MCF 10A (cell line): ENCODE results near the gene NRXN3. TPM values are rescaled to one million over a fixed set of nuclear protein-coding genes. Genes with fewer than 3 reads are reported as not detected.

Source experiments
- BruUV-seq: library from RNA; stranded (reverse); fragments of 400-500 nt; replicated peaks from 2 replicates; lab custom pipeline; 2021; lab: Mats Ljungman, UMichigan
- CTCF ChIA-PET: fragments of 300-600 bp; sonication (Branson Sonifier 250); formaldehyde crosslinking; extraction: SDS; loops from one replicate; lab custom pipeline; 2021; ENCODE audit warnings: antibody characterized with exemption, inconsistent platforms; lab: Yijun Ruan, JAX
- POLR2A ChIA-PET: fragments of 300-600, 350-650 bp; sonication (Branson Sonifier 250); formaldehyde crosslinking; extraction: SDS; loops from one replicate; lab custom pipeline; 2020; ENCODE audit warnings: antibody characterized with exemption, inconsistent platforms; lab: Yijun Ruan, JAX
- DNase-seq: peaks from one replicate; pipeline ENCODE4 v3.0.0-alpha.2; 2018; ENCODE audit not compliant: unreplicated experiment
- H3K27ac Mint-ChIP-seq: one replicate; pipeline ENCODE4 v1.8.0; 2022; ENCODE audit warnings: mild to moderate bottlenecking, low read depth, mixed read lengths; ENCODE audit not compliant: unreplicated experiment
- H3K27me3 Mint-ChIP-seq: one replicate; pipeline ENCODE4 v1.8.0; 2022; ENCODE audit warnings: mixed read lengths; ENCODE audit not compliant: insufficient read depth, unreplicated experiment
- H3K36me3 Mint-ChIP-seq: one replicate; pipeline ENCODE4 v1.8.0; 2022; ENCODE audit warnings: mild to moderate bottlenecking, moderate library complexity, mixed read lengths; ENCODE audit not compliant: insufficient read depth, unreplicated experiment
- H3K4me1 Mint-ChIP-seq: one replicate; pipeline ENCODE4 v1.8.0; 2022; ENCODE audit warnings: mixed read lengths; ENCODE audit not compliant: insufficient read depth, unreplicated experiment
- H3K4me3 Mint-ChIP-seq: one replicate; pipeline ENCODE4 v1.8.0; 2022; ENCODE audit warnings: mild to moderate bottlenecking, moderate library complexity, mixed read lengths; ENCODE audit not compliant: unreplicated experiment
- H3K9me3 Mint-ChIP-seq: one replicate; pipeline ENCODE4 v1.8.0; 2022; ENCODE audit warnings: mixed read lengths; ENCODE audit not compliant: unreplicated experiment
- intact Hi-C: fragments of 100-400 bp; cut with micrococcal nuclease; formaldehyde crosslinking; loops from 2 replicates; pipeline ENCODE4 v1.14.1; 2022
- total RNA-seq: library from RNA; stranded (reverse); gene quantifications from 2 replicates; pipeline ENCODE4 v1.2.3, GENCODE V29; 2022
- TF ChIP-seq, protein P1 (sequence below): fragments of 200-600 bp; IDR thresholded peaks from one replicate; pipeline ENCODE4 v1.8.0; 2022; ENCODE audit warnings: antibody characterized with exemption, mild to moderate bottlenecking; ENCODE audit not compliant: unreplicated experiment

Gene NRXN3
- total RNA-seq, 1 experiment from 2014 or later, result not detected

DNA sequence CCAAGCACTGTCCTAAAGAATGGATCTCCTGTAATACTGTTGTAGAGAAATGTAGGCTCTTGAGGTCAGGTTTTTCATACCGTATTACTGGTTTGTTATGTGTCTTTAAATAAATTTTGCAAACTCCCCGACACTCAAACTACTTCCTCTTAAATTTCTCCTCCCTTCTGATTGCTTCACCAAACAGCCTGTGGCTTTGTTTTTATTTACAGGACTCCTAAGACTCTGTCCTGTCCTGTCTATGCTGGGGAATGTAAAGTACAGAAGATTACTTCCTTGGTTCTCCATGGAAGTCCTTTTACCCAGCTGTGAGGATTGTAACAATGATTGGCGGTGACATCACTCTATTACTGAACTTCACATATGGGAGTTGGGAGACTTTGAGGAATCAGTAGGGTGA lies 1167.6 kb downstream of the NRXN3 start:
- TF ChIP-seq, protein P1, sequence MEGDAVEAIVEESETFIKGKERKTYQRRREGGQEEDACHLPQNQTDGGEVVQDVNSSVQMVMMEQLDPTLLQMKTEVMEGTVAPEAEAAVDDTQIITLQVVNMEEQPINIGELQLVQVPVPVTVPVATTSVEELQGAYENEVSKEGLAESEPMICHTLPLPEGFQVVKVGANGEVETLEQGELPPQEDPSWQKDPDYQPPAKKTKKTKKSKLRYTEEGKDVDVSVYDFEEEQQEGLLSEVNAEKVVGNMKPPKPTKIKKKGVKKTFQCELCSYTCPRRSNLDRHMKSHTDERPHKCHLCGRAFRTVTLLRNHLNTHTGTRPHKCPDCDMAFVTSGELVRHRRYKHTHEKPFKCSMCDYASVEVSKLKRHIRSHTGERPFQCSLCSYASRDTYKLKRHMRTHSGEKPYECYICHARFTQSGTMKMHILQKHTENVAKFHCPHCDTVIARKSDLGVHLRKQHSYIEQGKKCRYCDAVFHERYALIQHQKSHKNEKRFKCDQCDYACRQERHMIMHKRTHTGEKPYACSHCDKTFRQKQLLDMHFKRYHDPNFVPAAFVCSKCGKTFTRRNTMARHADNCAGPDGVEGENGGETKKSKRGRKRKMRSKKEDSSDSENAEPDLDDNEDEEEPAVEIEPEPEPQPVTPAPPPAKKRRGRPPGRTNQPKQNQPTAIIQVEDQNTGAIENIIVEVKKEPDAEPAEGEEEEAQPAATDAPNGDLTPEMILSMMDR, result no peak
- no peak overlapping the region for H3K4me3 Mint-ChIP-seq
- no peak overlapping the region for H3K27ac Mint-ChIP-seq
- no peaks in the 10 kb centered on the region for H3K9me3 Mint-ChIP-seq
- POLR2A ChIA-PET, result no interaction called here
- BruUV-seq, result no TSS peak
- DNase-seq, result no peak
- no peaks in the 10 kb centered on the region for H3K36me3 Mint-ChIP-seq
- intact Hi-C loops, result no loop called here
- H3K4me1 Mint-ChIP-seq, result no peaks in the 10 kb centered on the region
- peaks cover 70% of the 10 kb centered on the region for H3K27me3 Mint-ChIP-seq
- CTCF ChIA-PET, result no interaction called here

DNA sequence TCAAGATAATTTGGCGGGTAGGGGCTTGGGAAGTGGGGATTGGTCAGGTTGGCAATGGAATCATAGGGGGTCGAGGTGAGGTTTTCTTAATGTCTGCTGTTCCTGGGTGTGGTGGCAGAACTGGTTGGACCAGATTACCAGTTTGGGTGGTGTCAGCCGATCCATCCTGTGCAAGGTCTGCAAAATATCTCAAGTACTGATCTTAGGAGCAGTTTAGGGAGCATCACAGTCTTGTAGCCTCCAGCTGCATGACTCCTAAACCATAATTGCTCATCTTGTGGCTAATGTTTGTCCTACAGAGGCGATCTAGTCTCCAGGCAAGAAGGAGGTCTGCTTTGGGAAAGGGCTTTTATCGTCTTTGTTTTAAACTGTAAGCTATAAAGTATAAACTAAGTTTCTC lies 1172.8 kb downstream of the NRXN3 start:
- Mint-ChIP-seq H3K4me1 (no peaks in the 10 kb centered on the region), H3K27me3 (peaks cover 60% of the 10 kb centered on the region), H3K36me3 (no peaks in the 10 kb centered on the region), H3K27ac (no peak overlapping the region), H3K4me3 (no peak overlapping the region), H3K9me3 (no peaks in the 10 kb centered on the region)
- TF ChIP-seq, protein P1, result no peak
- ChIA-PET POLR2A (interaction anchor here (0.6 kb wide), 1 partner anchor 251 kb away, joined by 3 read pairs; no protein-coding TSS in a partner anchor), CTCF (interaction anchor here (0.6 kb wide), 2 partner anchors 384 to 395 kb away, joined by 3 to 4 read pairs; no protein-coding TSS in a partner anchor)
- DNase-seq, result no peak
- intact Hi-C loops, result no loop called here
- BruUV-seq, result no TSS peak

DNA sequence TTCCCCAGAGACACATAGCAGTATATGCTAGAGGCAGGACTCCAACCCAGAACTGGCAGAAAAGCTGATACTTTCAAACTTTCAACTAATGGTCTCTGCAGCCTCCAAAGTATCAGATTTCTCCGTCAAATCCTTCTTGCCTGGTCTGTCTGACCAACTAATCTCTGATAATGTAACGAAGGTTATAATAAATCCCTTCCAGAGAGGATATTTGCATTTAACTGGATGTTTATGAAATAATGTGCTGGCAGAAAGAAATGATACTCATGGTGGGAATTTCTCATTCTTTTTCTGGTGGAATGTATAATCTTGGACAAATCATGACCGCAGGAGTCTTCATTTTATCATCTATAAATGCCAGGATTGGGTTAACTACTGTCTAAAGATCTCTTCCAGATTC lies 1180.8 kb downstream of the NRXN3 start:
- no TSS peak for BruUV-seq
- H3K27me3 Mint-ChIP-seq, result peaks cover 2% of the 10 kb centered on the region
- no peak for DNase-seq
- H3K4me1 Mint-ChIP-seq, result no peaks in the 10 kb centered on the region
- CTCF ChIA-PET, result interaction anchor here (0.6 kb wide), 2 partner anchors 339 to 1122 kb away, joined by 3 read pairs; no protein-coding TSS in a partner anchor
- TF ChIP-seq, protein P1, result no peak
- POLR2A ChIA-PET, result no interaction called here
- H3K9me3 Mint-ChIP-seq, result no peaks in the 10 kb centered on the region
- H3K4me3 Mint-ChIP-seq, result no peak overlapping the region
- H3K27ac Mint-ChIP-seq, result no peak overlapping the region
- no peaks in the 10 kb centered on the region for H3K36me3 Mint-ChIP-seq
- intact Hi-C loops, result no loop called here

DNA sequence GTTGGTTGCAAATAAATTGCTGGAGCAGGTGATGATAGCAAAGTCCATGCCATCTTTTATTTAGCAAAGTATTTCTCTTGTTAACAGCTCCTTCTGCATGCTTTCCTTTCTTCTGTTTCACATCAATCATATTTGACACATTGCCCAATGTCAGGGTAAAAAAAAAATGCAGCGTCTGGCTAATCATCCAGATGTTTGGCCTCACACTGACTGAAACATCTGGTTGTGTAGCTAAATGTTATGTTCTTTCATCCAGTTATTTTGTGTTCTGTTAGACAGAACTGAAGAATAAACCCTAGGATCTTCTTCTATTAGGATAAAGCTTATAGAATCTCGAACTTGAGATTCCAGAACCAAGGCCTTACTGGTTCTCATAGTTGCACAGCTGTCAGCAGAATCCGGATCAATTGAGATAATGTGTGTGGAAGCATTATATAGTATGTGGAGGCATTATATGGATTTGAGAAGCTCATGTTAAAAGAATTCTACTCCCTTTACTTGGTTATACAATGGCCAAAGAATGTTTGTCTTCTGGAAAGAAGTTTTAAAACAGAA lies 1182.0 kb downstream of the NRXN3 start:
- TF ChIP-seq, protein P1, result no peak
- no peak for DNase-seq
- ChIA-PET CTCF (interaction anchor here (0.7 to 1.1 kb wide), 2 partner anchors 15 to 298 kb away, joined by 3 read pairs; no protein-coding TSS in a partner anchor), POLR2A (no interaction called here)
- H3K9me3 Mint-ChIP-seq, result no peaks in the 10 kb centered on the region
- no peak overlapping the region for H3K27ac Mint-ChIP-seq
- H3K4me3 Mint-ChIP-seq, result no peak overlapping the region
- BruUV-seq, result no TSS peak
- intact Hi-C loops, result no loop called here
- no peaks in the 10 kb centered on the region for H3K27me3 Mint-ChIP-seq
- no peaks in the 10 kb centered on the region for H3K36me3 Mint-ChIP-seq
- no peaks in the 10 kb centered on the region for H3K4me1 Mint-ChIP-seq
